HepG2 (cell line): ENCODE results near the gene CISD3. TPM values are rescaled to one million over a fixed set of nuclear protein-coding genes. Genes with fewer than 3 reads are reported as not detected.

Source experiments
- CREB1 ChIP-seq, 2 experiments: fragments of 450-650 bp in 1 of 2; IDR thresholded peaks; 2 replicates each; pipeline ENCODE4 v1.6.1; 2016 to 2017; ENCODE audit warnings: control low read depth in 1 of 2, mild to moderate bottlenecking in 1 of 2, missing compliant biosample characterization in 1 of 2, missing genetic modification characterization in 1 of 2
- ETV5 ChIP-seq: IDR thresholded peaks from 2 replicates; pipeline ENCODE4 v1.6.1; 2018; ENCODE audit warnings: missing biosample characterization, missing genetic modification reagents, inconsistent platforms, borderline replicate concordance
- JUN ChIP-seq: sonication (generic); formaldehyde crosslinking; IDR thresholded peaks from 2 replicates; pipeline ENCODE4 v1.4.0; 2020; ENCODE audit warnings: mild to moderate bottlenecking, missing genetic modification reagents
- KDM2A ChIP-seq: sonication (generic); formaldehyde crosslinking; IDR thresholded peaks from 2 replicates; pipeline ENCODE4 v1.4.0; 2020; ENCODE audit warnings: low read depth, missing genetic modification reagents, borderline replicate concordance
- NFKBIZ ChIP-seq: IDR thresholded peaks from 2 replicates; pipeline ENCODE4 v1.6.1; 2018; ENCODE audit warnings: missing genetic modification reagents, missing compliant biosample characterization
- SRSF1 ChIP-seq: fragments of 200-400 bp; formaldehyde crosslinking; optimal IDR thresholded peaks from 2 replicates; pipeline ENCODE3; 2017; ENCODE audit warnings: mild to moderate bottlenecking, low read depth, low read length, moderate library complexity
- ZNF20 ChIP-seq: sonication (generic); formaldehyde crosslinking; IDR thresholded peaks from 2 replicates; pipeline ENCODE4 v1.4.0; 2020; ENCODE audit warnings: mild to moderate bottlenecking, moderate library complexity, missing genetic modification reagents
- ZNF24 ChIP-seq: fragments of 450-650 bp; IDR thresholded peaks from 2 replicates; pipeline ENCODE4 v1.6.1; 2017; ENCODE audit warnings: antibody characterized with exemption, mild to moderate bottlenecking
- ZNF331 ChIP-seq: sonication (generic); formaldehyde crosslinking; IDR thresholded peaks from 2 replicates; pipeline ENCODE4 v1.4.0; 2020; ENCODE audit warnings: missing genetic modification reagents
- ZNF337 ChIP-seq: sonication (generic); formaldehyde crosslinking; IDR thresholded peaks from 2 replicates; pipeline ENCODE4 v1.5.1; 2020; ENCODE audit warnings: missing genetic modification reagents, low read depth, mild to moderate bottlenecking, borderline replicate concordance
- ZNF430 ChIP-seq: sonication (generic); formaldehyde crosslinking; IDR thresholded peaks from 2 replicates; pipeline ENCODE4 v1.9.0; 2021; ENCODE audit warnings: mild to moderate bottlenecking, missing genetic modification reagents
- ZNF501 ChIP-seq: sonication (generic); formaldehyde crosslinking; IDR thresholded peaks from 2 replicates; pipeline ENCODE4 v1.5.1; 2020; ENCODE audit warnings: mild to moderate bottlenecking, moderate library complexity, missing genetic modification reagents
- ZNF781 ChIP-seq: sonication (generic); formaldehyde crosslinking; IDR thresholded peaks from 2 replicates; pipeline ENCODE4 v1.5.1; 2020; ENCODE audit warnings: borderline replicate concordance, mild to moderate bottlenecking, missing genetic modification reagents; ENCODE audit errors: not compliant biosample characterization
- ZNF891 ChIP-seq: sonication (generic); formaldehyde crosslinking; IDR thresholded peaks from 2 replicates; pipeline ENCODE4 v1.5.0; 2020; ENCODE audit warnings: mild to moderate bottlenecking, missing genetic modification reagents
- polyA plus RNA-seq, 8 experiments: library from polyadenylated mRNA; depleted of rRNA in 3 of 8; stranded (reverse) in 7 of 8; unstranded in 1 of 8; fragments of >200 nt; fragmentation: Illumina TruSeq in 4 of 8; extraction: Trizol in 4 of 8; gene quantifications; 2 replicates each; pipeline versions ENCODE4 v1.2.1 to v1.2.3, GENCODE V29; 2011 to 2016; ENCODE audit warnings: low read depth in 4 of 8, missing spikeins in 1 of 8, mixed read lengths in 1 of 8; ENCODE audit not compliant: insufficient read depth in 1 of 8
- total RNA-seq, 5 experiments: library from RNA; depleted of rRNA; stranded (reverse); fragments of >200 nt; fragmentation: Illumina TruSeq; extraction: Trizol; gene quantifications; 2 replicates each; pipeline ENCODE4 v1.2.3, GENCODE V29; 2016; ENCODE audit warnings: low read depth in 1 of 5
- TF ChIP-seq, protein P1 (sequence below): sonication (generic); formaldehyde crosslinking; IDR thresholded peaks from 2 replicates; pipeline ENCODE4 v1.8.0; 2022; ENCODE audit warnings: mild to moderate bottlenecking, missing genetic modification reagents; ENCODE audit not compliant: insufficient replicate concordance
- TF ChIP-seq, protein P2 (sequence below): sonication (generic); formaldehyde crosslinking; IDR thresholded peaks from 2 replicates; pipeline ENCODE4 v1.4.0; 2020; ENCODE audit warnings: missing genetic modification reagents, low read depth, mild to moderate bottlenecking, borderline replicate concordance
- TF ChIP-seq, protein P3 (sequence below): sonication (generic); formaldehyde crosslinking; IDR thresholded peaks from 2 replicates; pipeline ENCODE4 v1.5.1; 2020; ENCODE audit warnings: missing genetic modification reagents, mild to moderate bottlenecking, borderline replicate concordance
- TF ChIP-seq, protein P4 (sequence below): sonication (generic); formaldehyde crosslinking; conservative IDR thresholded peaks from 2 replicates; pipeline ENCODE4 v1.4.0; 2020; ENCODE audit warnings: missing genetic modification reagents
- TF ChIP-seq, protein P5 (sequence below): IDR thresholded peaks from 2 replicates; pipeline ENCODE4 v1.6.1; 2018; ENCODE audit warnings: missing genetic modification reagents

CISD3 gene
- total and polyA plus RNA-seq, 2 of the 13 experiments (the other 11 are each of a cell fraction or from before 2014, with no cell fraction given), result 30.0 to 34.1 TPM

DNA sequence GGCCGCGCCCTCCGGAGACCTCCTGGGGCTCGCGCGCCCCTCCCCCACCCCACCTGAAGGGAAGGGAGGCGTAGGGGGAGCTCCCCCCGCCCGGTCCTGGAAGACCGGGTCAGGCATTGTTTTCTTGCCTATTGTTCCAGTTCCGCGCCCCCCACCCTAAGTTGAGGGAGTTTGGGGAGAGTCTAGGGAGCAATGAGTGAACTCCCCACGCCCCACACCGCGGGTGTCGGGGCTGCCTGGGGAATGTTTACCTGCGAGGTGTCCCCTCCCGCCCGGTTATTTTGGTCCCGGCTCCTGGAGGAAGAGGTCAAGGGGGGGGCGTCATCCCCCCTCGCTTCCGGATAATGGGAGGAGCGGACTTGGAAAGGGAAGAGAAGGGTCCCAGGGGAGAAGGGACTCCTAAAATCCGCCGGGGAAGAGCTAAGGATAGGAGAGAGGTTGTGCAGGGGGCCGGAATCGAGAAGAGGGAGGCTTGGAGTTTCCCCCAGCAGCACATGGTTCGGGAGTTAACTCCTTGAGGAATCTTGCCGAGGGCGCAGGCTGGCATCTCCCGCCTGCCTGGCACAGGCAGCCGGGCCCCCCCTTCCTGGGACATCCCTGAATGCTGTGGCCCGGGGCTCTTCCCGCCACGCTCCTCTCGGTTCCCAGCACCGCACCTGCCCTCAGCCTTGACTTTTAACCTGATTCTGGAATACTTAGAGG lies 24.2 kb upstream of the CISD3 start (continued):
- TF ChIP-seq, protein P1, sequence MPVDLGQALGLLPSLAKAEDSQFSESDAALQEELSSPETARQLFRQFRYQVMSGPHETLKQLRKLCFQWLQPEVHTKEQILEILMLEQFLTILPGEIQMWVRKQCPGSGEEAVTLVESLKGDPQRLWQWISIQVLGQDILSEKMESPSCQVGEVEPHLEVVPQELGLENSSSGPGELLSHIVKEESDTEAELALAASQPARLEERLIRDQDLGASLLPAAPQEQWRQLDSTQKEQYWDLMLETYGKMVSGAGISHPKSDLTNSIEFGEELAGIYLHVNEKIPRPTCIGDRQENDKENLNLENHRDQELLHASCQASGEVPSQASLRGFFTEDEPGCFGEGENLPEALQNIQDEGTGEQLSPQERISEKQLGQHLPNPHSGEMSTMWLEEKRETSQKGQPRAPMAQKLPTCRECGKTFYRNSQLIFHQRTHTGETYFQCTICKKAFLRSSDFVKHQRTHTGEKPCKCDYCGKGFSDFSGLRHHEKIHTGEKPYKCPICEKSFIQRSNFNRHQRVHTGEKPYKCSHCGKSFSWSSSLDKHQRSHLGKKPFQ, result peak; percentile 63
- TF ChIP-seq ZNF891 (CRISPR knock-in tag) (peak; percentile 12; the same call in 1 of the 2 replicates), ZNF430 (CRISPR knock-in tag) (peak; percentile 67; the same call in 1 of the 2 replicates), ZNF24 (no peak), NFKBIZ (CRISPR knock-in tag) (peak; percentile 48; the same call in 1 of the 2 replicates), CREB1 (IDR thresholded peaks at IDR 0.05) (no peak), CREB1 (CRISPR knock-in tag; IDR thresholded peaks at IDR 0.05) (0 out of 2 replicates have a peak, but pooled peaks have one; percentile 36), KDM2A (CRISPR knock-in tag) (peak; percentile 59; the same call in 1 of the 2 replicates), ZNF501 (peak; percentile 32), ZNF781 (peak; percentile 4), ZNF331 (CRISPR knock-in tag) (0 out of 2 replicates have a peak, but pooled peaks have one; percentile 8), ETV5 (CRISPR knock-in tag) (peak; percentile 91), SRSF1 (peak; percentile 94), ZNF20 (0 out of 2 replicates have a peak, but pooled peaks have one; percentile 48), ZNF337 (CRISPR knock-in tag) (no peak), JUN (CRISPR knock-in tag) (0 out of 2 replicates have a peak, but pooled peaks have one; percentile 45)
- TF ChIP-seq, protein P2, sequence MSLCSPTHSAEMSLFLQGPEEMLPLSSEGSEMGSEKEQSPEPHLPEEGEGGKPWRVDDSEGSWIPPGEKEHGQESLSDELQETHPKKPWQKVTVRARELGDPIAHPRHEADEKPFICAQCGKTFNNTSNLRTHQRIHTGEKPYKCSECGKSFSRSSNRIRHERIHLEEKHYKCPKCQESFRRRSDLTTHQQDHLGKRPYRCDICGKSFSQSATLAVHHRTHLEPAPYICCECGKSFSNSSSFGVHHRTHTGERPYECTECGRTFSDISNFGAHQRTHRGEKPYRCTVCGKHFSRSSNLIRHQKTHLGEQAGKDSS (CRISPR knock-in tag), result peak; percentile 68; the same call in 1 of the 2 replicates
- TF ChIP-seq, protein P3, sequence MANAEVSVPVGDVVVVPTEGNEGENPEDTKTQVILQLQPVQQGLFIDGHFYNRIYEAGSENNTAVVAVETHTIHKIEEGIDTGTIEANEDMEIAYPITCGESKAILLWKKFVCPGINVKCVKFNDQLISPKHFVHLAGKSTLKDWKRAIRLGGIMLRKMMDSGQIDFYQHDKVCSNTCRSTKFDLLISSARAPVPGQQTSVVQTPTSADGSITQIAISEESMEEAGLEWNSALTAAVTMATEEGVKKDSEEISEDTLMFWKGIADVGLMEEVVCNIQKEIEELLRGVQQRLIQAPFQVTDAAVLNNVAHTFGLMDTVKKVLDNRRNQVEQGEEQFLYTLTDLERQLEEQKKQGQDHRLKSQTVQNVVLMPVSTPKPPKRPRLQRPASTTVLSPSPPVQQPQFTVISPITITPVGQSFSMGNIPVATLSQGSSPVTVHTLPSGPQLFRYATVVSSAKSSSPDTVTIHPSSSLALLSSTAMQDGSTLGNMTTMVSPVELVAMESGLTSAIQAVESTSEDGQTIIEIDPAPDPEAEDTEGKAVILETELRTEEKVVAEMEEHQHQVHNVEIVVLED (CRISPR knock-in tag), result 0 out of 2 replicates have a peak, but pooled peaks have one; percentile 55
- TF ChIP-seq, protein P4, sequence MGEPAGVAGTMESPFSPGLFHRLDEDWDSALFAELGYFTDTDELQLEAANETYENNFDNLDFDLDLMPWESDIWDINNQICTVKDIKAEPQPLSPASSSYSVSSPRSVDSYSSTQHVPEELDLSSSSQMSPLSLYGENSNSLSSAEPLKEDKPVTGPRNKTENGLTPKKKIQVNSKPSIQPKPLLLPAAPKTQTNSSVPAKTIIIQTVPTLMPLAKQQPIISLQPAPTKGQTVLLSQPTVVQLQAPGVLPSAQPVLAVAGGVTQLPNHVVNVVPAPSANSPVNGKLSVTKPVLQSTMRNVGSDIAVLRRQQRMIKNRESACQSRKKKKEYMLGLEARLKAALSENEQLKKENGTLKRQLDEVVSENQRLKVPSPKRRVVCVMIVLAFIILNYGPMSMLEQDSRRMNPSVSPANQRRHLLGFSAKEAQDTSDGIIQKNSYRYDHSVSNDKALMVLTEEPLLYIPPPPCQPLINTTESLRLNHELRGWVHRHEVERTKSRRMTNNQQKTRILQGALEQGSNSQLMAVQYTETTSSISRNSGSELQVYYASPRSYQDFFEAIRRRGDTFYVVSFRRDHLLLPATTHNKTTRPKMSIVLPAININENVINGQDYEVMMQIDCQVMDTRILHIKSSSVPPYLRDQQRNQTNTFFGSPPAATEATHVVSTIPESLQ (CRISPR knock-in tag), result no peak
- TF ChIP-seq, protein P5, sequence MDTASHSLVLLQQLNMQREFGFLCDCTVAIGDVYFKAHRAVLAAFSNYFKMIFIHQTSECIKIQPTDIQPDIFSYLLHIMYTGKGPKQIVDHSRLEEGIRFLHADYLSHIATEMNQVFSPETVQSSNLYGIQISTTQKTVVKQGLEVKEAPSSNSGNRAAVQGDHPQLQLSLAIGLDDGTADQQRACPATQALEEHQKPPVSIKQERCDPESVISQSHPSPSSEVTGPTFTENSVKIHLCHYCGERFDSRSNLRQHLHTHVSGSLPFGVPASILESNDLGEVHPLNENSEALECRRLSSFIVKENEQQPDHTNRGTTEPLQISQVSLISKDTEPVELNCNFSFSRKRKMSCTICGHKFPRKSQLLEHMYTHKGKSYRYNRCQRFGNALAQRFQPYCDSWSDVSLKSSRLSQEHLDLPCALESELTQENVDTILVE (CRISPR knock-in tag), result peak; percentile 56; the same call in 1 of the 2 replicates
